Uterus (tissue), 2 donors: ENCODE data around the gene PTCRA.

Source experiments
- CTCF ChIP-seq, 4 experiments: fragments of 200-600 bp in 2 of 4; fragments of 450-650 bp in 2 of 4; sonication (generic) in 2 of 4; IDR thresholded peaks; one replicate each; pipeline ENCODE4 v1.5.1; 2016 to 2019; ENCODE audit warnings: antibody characterized with exemption in 4 of 4, mild to moderate bottlenecking in 2 of 4, moderate library complexity in 1 of 4
- POLR2A ChIP-seq, 2 donors: fragments of 450-650 bp; IDR thresholded peaks; one replicate each; pipeline ENCODE4 v1.6.1; 2016; ENCODE audit warnings: antibody characterized with exemption in 2 of 2, mild to moderate bottlenecking in 1 of 2, moderate library complexity in 1 of 2

DNA sequence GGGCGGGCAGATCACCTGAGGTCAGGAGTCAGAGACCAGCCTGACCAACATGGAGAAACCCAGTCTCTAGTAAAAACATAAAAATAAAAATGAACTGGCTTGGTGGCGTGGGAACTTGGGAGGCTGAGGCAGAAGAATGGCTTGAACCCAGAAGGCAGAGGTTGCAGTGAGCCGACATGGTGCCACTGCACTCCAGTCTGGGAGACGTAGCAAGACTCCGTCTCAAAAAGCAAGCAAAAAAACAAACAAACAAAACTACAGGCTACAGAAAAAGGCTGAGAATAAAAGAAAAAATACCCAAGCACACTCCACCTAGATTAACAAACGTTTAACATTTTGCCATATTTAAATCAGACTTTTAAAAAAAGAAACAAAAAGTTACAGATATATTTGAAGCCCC lies 5.9 kb downstream of the PTCRA start:
- TF ChIP-seq CTCF (IDR thresholded peaks at IDR 0.05), result no peak
- no peak for TF ChIP-seq POLR2A (IDR thresholded peaks at IDR 0.05)
